Tibial nerve (tissue), 3 donors: ENCODE data around the gene BCL7B.

ENCODE experiments used
- CTCF ChIP-seq, 5 experiments: fragments of 200-600 bp in 3 of 5; fragments of 450-650 bp in 2 of 5; sonication (generic) in 3 of 5; IDR thresholded peaks; one replicate each; pipeline ENCODE4 v1.5.1; 2016 to 2019; ENCODE audit warnings: antibody characterized with exemption in 5 of 5, mild to moderate bottlenecking in 3 of 5, moderate library complexity in 2 of 5
- POLR2A ChIP-seq, 2 donors: fragments of 450-650 bp; IDR thresholded peaks; one replicate each; pipeline ENCODE4 v1.6.1; 2017; ENCODE audit warnings: antibody characterized with exemption in 2 of 2, mild to moderate bottlenecking in 2 of 2, moderate library complexity in 2 of 2

GRCh38 chr7:73556208-73557107, 1.0 kb downstream of the BCL7B start:
- TF ChIP-seq CTCF (IDR thresholded peaks at IDR 0.05) = no peak
- TF ChIP-seq POLR2A (IDR thresholded peaks at IDR 0.05) = peak in 1 of 2 donors; percentile 16
